HEK293 (cell line): Measurements from ENCODE around the gene PRRT1B.
A peak's percentile ranks its signal among the peaks of the same experiment; 100 is the strongest.

ENCODE experiments used
- CTCF ChIA-PET: fragments of 350-600 bp; formaldehyde crosslinking; extraction: SDS; loops from one replicate; lab custom pipeline; 2021; ENCODE audit warnings: antibody characterized with exemption; lab: Yijun Ruan, JAX
- POLR2A ChIA-PET: fragments of 300-600 bp; formaldehyde crosslinking; extraction: SDS; loops from one replicate; lab custom pipeline; 2020; ENCODE audit warnings: antibody characterized with exemption, inconsistent platforms; lab: Yijun Ruan, JAX
- H3K27ac ChIP-seq: fragments of 200-500 bp; sonication (Bioruptor generic); 2 replicates; pipeline ENCODE4 v1.5.1; 2014; ENCODE audit warnings: low read depth, low read length, control low read depth, inconsistent platforms; ENCODE audit errors: extremely low read depth
- H3K36me3 ChIP-seq, 2 experiments: fragments of 200-500 bp in 1 of 2; sonication (Bioruptor generic) in 1 of 2; 1 replicate in 1 of 2; 2 replicates in 1 of 2; pipeline ENCODE4 v1.5.1; 2014 to 2017; ENCODE audit warnings: inconsistent platforms in 2 of 2, low read length in 2 of 2; ENCODE audit not compliant: control insufficient read depth in 2 of 2, insufficient read depth in 1 of 2
- H3K4me1 ChIP-seq: fragments of 200-500 bp; sonication (Bioruptor generic); 2 replicates; pipeline ENCODE4 v1.5.1; 2014; ENCODE audit warnings: mild to moderate bottlenecking, low read length, inconsistent platforms; ENCODE audit not compliant: control insufficient read depth, insufficient read depth
- H3K4me3 ChIP-seq: 2 replicates; pipeline ENCODE4 v1.5.1; 2011; ENCODE audit warnings: low read depth, mild to moderate bottlenecking, control low read depth, low read length, moderate library complexity
- H3K9me3 ChIP-seq: fragments of 200-500 bp; sonication (Bioruptor generic); 2 replicates; pipeline ENCODE4 v1.5.1; 2014; ENCODE audit warnings: low read depth, low read length, inconsistent platforms; ENCODE audit not compliant: control insufficient read depth, insufficient read depth
- FEZF1 ChIP-seq: fragments of 450-650 bp; formaldehyde crosslinking; IDR thresholded peaks from 2 replicates; pipeline ENCODE4 v1.5.1; 2016; ENCODE audit warnings: missing biosample characterization, missing genetic modification characterization
- MEIS1 ChIP-seq: sonication (generic); formaldehyde crosslinking; IDR thresholded peaks from 2 replicates; pipeline ENCODE4 v1.8.1; 2022; ENCODE audit warnings: missing genetic modification reagents, mild to moderate bottlenecking, borderline replicate concordance
- ZBTB48 ChIP-seq: fragments of 450-650 bp; formaldehyde crosslinking; IDR thresholded peaks from 2 replicates; pipeline ENCODE4 v1.5.1; 2016; ENCODE audit warnings: missing biosample characterization, missing genetic modification characterization
- ZBTB7A ChIP-seq: fragments of 450-650 bp; formaldehyde crosslinking; IDR thresholded peaks from 2 replicates; pipeline ENCODE4 v1.5.1; 2016; ENCODE audit warnings: low read depth, missing biosample characterization, missing genetic modification characterization
- ZFP69B ChIP-seq: fragments of 450-650 bp; formaldehyde crosslinking; IDR thresholded peaks from 2 replicates; pipeline ENCODE4 v1.5.1; 2016; ENCODE audit warnings: missing biosample characterization, missing genetic modification characterization
- ZNF112 ChIP-seq: fragments of 450-650 bp; formaldehyde crosslinking; IDR thresholded peaks from 2 replicates; pipeline ENCODE4 v1.5.0; 2017; ENCODE audit warnings: missing biosample characterization, missing genetic modification characterization
- ZNF121 ChIP-seq: fragments of 450-650 bp; formaldehyde crosslinking; IDR thresholded peaks from 2 replicates; pipeline ENCODE4 v1.5.1; 2016; ENCODE audit warnings: missing biosample characterization, missing genetic modification characterization
- ZNF157 ChIP-seq: fragments of 450-650 bp; formaldehyde crosslinking; IDR thresholded peaks from 2 replicates; pipeline ENCODE4 v1.5.1; 2016; ENCODE audit warnings: missing biosample characterization, missing genetic modification characterization
- ZNF24 ChIP-seq: fragments of 450-650 bp; formaldehyde crosslinking; IDR thresholded peaks from 2 replicates; pipeline ENCODE4 v1.5.1; 2016; ENCODE audit warnings: missing biosample characterization, missing genetic modification characterization
- ZNF548 ChIP-seq: fragments of 450-650 bp; formaldehyde crosslinking; IDR thresholded peaks from 2 replicates; pipeline ENCODE4 v1.5.1; 2016; ENCODE audit warnings: missing biosample characterization, missing genetic modification characterization
- ZNF561 ChIP-seq: fragments of 450-650 bp; IDR thresholded peaks from 2 replicates; pipeline ENCODE4 v1.5.1; 2018; ENCODE audit warnings: missing biosample characterization, missing genetic modification characterization, borderline replicate concordance
- ZNF626 ChIP-seq: fragments of 450-650 bp; sonication (Bioruptor Pico); formaldehyde crosslinking; IDR thresholded peaks from 2 replicates; pipeline ENCODE4 v1.5.1; 2018; ENCODE audit warnings: missing biosample characterization, missing genetic modification characterization, inconsistent platforms
- ZNF843 ChIP-seq: fragments of 450-650 bp; formaldehyde crosslinking; IDR thresholded peaks from 2 replicates; pipeline ENCODE4 v1.5.1; 2016; ENCODE audit warnings: missing biosample characterization, missing genetic modification characterization
- ZSCAN23 ChIP-seq: fragments of 450-650 bp; formaldehyde crosslinking; IDR thresholded peaks from 2 replicates; pipeline ENCODE4 v1.5.1; 2016; ENCODE audit warnings: missing biosample characterization, missing genetic modification characterization
- TF ChIP-seq, protein P1 (sequence below): fragments of 450-650 bp; formaldehyde crosslinking; IDR thresholded peaks from 2 replicates; pipeline ENCODE4 v1.5.0; 2017; ENCODE audit warnings: missing biosample characterization, missing genetic modification characterization, borderline replicate concordance
- TF ChIP-seq, protein P2 (sequence below): IDR thresholded peaks from 2 replicates; pipeline ENCODE4 v1.6.1; 2011; ENCODE audit warnings: mild to moderate bottlenecking, low read depth, low read length, borderline replicate concordance
- TF ChIP-seq, protein P3 (sequence below): fragments of 450-650 bp; formaldehyde crosslinking; IDR thresholded peaks from 2 replicates; pipeline ENCODE4 v1.5.1; 2016; ENCODE audit warnings: missing biosample characterization, missing genetic modification characterization
- TF ChIP-seq, protein P4 (sequence below): fragments of 450-650 bp; formaldehyde crosslinking; IDR thresholded peaks from 2 replicates; pipeline ENCODE4 v1.5.1; 2016; ENCODE audit warnings: missing biosample characterization, missing genetic modification characterization, borderline replicate concordance

The PRRT1B gene

DNA sequence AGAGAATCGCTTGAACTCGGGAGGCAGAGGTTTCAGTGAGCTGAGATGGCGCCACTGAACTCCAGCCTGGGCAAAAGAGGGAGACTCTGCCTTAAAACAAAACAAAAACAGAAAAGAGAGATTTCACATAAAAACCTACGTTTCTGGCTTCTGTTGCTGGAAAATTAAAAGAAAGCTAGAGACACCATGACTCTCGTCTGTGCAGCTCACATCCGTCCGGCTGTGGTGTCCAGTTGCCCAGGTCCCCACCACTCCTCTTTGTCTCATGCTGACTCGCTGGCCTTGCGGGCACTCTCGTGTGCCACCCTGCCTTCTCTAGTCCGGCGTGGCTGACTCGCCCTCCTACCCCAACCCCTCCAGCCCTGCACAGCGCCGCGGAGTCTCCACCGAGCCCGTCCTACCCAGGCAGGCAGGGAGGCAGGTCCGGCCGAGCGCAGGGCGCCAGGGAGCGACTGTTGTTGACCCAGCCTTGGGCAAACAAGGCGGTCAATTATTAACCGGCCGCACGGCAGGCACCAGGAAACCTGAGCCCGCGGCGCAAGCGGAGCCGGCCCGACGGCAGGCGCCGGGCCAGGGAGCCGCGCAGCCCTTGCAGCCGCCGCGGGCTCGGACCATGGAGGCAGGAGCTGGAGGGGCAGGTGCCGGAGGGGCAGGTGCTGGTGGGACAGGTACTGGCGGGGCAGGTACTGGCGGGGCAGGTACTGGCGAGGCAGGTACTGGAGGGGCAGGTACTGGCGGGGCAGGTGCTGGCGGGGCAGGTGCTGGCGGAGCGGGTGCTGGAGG is at the start of gene PRRT1B:
Gene PRRT1B (plus strand): TSS at position 521 of the 783 bp plus-strand sequence. CDS start 93 bp downstream, at position 614.
- CTCF ChIA-PET = interaction anchor here (0.7 to 1.2 kb wide), 2 partner anchors 46 to 205 kb away, joined by 3 to 4 read pairs; no protein-coding TSS in a partner anchor
- H3K4me1 ChIP-seq = 0 out of 2 replicates have a peak, but pooled peaks cover 3% of the 10 kb centered on the region
- peak within 1 kb of the TSS; percentile 22; the same call in 1 of the 2 replicates for H3K27ac ChIP-seq
- H3K36me3 ChIP-seq = no peaks in the 10 kb centered on the region
- H3K4me3 ChIP-seq = peak within 1 kb of the TSS; percentile 28
- no peaks in the 10 kb centered on the region for H3K9me3 ChIP-seq
- POLR2A ChIA-PET = interaction anchor here (0.6 to 1.7 kb wide), 3 partner anchors 22 to 166 kb away, joined by 3 to 6 read pairs (median 4); no protein-coding TSS in a partner anchor
- TF ChIP-seq ZNF121 (tag by site-specific recombination) (no peak), ZNF843 (no peak), ZSCAN23 (tag by site-specific recombination) (no peak), MEIS1 (CRISPR knock-in tag) (no peak)

DNA sequence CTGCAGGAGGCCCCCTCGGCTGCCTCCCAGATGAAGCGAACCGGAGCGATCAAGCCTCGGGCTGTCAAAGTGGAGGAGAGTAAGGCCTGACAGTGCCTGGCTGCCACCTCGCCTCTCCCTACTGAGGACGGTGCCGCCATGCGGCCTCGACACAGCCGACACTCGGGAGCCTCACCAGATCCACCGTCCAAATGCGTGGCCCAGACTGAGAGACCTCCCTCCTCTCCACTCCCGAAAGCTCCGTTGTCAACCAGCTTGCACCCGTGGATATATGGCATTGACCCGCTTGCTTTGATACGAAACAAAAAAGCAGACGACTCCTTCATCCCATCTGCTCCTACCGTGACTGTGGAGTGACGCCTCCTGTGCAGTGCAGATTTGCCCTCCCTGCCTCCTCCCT is 49.5 kb upstream of the PRRT1B start:
- Histone ChIP-seq H3K9me3 (no peaks in the 10 kb centered on the region), H3K27ac (no peak overlapping the region), H3K36me3 (peaks cover 21 to 99% of the 10 kb centered on the region in 2 experiments; a peak in 2 of 3 replicates), H3K4me3 (no peak overlapping the region), H3K4me1 (peaks cover 1% of the 10 kb centered on the region; the same call in 1 of the 2 replicates)
- TF ChIP-seq ZNF112 (no peak), ZNF548 (tag by site-specific recombination) (no peak), ZFP69B (tag by site-specific recombination) (no peak), ZNF561 (tag by site-specific recombination) (no peak), ZNF157 (tag by site-specific recombination) (no peak), ZBTB7A (tag by site-specific recombination) (no peak), ZNF626 (tag by site-specific recombination) (no peak), FEZF1 (no peak), ZNF24 (no peak), ZBTB48 (tag by site-specific recombination) (no peak), ZNF121 (tag by site-specific recombination) (no peak)
- TF ChIP-seq, protein P1, sequence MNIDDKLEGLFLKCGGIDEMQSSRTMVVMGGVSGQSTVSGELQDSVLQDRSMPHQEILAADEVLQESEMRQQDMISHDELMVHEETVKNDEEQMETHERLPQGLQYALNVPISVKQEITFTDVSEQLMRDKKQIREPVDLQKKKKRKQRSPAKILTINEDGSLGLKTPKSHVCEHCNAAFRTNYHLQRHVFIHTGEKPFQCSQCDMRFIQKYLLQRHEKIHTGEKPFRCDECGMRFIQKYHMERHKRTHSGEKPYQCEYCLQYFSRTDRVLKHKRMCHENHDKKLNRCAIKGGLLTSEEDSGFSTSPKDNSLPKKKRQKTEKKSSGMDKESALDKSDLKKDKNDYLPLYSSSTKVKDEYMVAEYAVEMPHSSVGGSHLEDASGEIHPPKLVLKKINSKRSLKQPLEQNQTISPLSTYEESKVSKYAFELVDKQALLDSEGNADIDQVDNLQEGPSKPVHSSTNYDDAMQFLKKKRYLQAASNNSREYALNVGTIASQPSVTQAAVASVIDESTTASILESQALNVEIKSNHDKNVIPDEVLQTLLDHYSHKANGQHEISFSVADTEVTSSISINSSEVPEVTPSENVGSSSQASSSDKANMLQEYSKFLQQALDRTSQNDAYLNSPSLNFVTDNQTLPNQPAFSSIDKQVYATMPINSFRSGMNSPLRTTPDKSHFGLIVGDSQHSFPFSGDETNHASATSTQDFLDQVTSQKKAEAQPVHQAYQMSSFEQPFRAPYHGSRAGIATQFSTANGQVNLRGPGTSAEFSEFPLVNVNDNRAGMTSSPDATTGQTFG = no peak
- TF ChIP-seq, protein P2, sequence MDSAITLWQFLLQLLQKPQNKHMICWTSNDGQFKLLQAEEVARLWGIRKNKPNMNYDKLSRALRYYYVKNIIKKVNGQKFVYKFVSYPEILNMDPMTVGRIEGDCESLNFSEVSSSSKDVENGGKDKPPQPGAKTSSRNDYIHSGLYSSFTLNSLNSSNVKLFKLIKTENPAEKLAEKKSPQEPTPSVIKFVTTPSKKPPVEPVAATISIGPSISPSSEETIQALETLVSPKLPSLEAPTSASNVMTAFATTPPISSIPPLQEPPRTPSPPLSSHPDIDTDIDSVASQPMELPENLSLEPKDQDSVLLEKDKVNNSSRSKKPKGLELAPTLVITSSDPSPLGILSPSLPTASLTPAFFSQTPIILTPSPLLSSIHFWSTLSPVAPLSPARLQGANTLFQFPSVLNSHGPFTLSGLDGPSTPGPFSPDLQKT = no peak
- TF ChIP-seq, protein P3, sequence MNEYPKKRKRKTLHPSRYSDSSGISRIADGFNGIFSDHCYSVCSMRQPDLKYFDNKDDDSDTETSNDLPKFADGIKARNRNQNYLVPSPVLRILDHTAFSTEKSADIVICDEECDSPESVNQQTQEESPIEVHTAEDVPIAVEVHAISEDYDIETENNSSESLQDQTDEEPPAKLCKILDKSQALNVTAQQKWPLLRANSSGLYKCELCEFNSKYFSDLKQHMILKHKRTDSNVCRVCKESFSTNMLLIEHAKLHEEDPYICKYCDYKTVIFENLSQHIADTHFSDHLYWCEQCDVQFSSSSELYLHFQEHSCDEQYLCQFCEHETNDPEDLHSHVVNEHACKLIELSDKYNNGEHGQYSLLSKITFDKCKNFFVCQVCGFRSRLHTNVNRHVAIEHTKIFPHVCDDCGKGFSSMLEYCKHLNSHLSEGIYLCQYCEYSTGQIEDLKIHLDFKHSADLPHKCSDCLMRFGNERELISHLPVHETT (tag by site-specific recombination) = no peak
- TF ChIP-seq, protein P4, sequence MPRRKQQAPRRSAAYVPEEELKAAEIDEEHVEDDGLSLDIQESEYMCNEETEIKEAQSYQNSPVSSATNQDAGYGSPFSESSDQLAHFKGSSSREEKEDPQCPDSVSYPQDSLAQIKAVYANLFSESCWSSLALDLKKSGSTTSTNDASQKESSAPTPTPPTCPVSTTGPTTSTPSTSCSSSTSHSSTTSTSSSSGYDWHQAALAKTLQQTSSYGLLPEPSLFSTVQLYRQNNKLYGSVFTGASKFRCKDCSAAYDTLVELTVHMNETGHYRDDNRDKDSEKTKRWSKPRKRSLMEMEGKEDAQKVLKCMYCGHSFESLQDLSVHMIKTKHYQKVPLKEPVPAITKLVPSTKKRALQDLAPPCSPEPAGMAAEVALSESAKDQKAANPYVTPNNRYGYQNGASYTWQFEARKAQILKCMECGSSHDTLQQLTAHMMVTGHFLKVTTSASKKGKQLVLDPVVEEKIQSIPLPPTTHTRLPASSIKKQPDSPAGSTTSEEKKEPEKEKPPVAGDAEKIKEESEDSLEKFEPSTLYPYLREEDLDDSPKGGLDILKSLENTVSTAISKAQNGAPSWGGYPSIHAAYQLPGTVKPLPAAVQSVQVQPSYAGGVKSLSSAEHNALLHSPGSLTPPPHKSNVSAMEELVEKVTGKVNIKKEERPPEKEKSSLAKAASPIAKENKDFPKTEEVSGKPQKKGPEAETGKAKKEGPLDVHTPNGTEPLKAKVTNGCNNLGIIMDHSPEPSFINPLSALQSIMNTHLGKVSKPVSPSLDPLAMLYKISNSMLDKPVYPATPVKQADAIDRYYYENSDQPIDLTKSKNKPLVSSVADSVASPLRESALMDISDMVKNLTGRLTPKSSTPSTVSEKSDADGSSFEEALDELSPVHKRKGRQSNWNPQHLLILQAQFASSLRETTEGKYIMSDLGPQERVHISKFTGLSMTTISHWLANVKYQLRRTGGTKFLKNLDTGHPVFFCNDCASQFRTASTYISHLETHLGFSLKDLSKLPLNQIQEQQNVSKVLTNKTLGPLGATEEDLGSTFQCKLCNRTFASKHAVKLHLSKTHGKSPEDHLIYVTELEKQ = no peak
- ChIA-PET POLR2A (no interaction called here), CTCF (interaction anchor here (0.6 to 0.9 kb wide), 3 partner anchors 11 to 84 kb away, joined by 3 to 4 read pairs (median 4); no protein-coding TSS in a partner anchor)
